ENCODE data around the gene PCNX3.
"Not testable (repeated sequence)": the region's sequence is repeated elsewhere in the genome, so short reads cannot be mapped to it uniquely, and the experiment has no call there.

The PCNX3 gene

DNA sequence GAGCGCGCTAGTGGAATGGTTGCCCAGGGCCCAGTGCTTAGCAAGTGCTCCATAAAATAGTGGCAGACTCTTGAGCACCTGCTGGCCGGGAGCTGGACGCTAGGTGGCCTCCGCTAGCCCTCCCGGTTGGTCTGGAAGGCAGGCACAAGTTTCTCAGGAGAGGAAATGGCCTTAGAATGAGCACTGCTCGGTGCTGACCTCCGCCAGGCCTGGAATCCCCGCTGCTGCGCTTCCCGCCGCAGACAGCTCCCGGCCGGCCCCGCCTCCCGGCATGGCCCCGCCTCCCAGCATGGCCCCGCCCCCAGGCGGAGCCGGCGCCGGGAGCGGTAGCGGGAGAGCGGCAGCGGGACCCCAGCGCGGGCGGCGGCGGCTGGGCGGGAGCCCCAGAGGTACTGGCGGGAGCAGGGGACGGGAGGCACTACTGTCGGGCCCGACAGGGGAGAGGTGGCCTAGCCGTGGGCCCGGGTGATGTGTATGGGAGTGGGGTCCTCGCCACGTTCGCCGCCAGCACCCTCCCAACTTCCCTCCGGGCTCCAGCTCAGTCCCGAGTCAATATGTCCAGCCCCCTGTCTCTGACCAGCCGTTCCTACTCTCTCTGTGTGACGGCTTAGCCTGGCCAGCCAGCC is 22.3 kb downstream of the PCNX3 start, which contains the start of gene SIPA1:
Gene SIPA1 (plus strand): TSS at position 308 of the 626 bp plus-strand sequence. CDS start 2,821 bp downstream, outside the sequence.
- TF ChIP-seq, protein P1, sequence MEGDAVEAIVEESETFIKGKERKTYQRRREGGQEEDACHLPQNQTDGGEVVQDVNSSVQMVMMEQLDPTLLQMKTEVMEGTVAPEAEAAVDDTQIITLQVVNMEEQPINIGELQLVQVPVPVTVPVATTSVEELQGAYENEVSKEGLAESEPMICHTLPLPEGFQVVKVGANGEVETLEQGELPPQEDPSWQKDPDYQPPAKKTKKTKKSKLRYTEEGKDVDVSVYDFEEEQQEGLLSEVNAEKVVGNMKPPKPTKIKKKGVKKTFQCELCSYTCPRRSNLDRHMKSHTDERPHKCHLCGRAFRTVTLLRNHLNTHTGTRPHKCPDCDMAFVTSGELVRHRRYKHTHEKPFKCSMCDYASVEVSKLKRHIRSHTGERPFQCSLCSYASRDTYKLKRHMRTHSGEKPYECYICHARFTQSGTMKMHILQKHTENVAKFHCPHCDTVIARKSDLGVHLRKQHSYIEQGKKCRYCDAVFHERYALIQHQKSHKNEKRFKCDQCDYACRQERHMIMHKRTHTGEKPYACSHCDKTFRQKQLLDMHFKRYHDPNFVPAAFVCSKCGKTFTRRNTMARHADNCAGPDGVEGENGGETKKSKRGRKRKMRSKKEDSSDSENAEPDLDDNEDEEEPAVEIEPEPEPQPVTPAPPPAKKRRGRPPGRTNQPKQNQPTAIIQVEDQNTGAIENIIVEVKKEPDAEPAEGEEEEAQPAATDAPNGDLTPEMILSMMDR (conservative IDR thresholded peaks at IDR 0.05; ENCODE audit: low read length): peak; percentile 19; the same call in 1 of the 2 replicates
- no peak for TF ChIP-seq EZH2phosphoT487 (IDR thresholded peaks at IDR 0.05; ENCODE audit: borderline replicate concordance)
- Histone ChIP-seq H3F3A (ENCODE audit: low read depth) (no peaks in the 10 kb centered on the region), H3K4me3 (ENCODE audit: low read length, poor library complexity, severe bottlenecking) (peak within 1 kb of the TSS; percentile 83), H2AFZ (ENCODE audit: low read length) (peak within 1 kb of the TSS; percentile 50; the same call in 1 of the 2 replicates), H3K4me1 (ENCODE audit: insufficient read depth, low read length, poor library complexity, severe bottlenecking) (peaks cover 37% of the 10 kb centered on the region), H4K20me1 (ENCODE audit: insufficient read depth, low read length, poor library complexity, severe bottlenecking) (no peaks in the 10 kb centered on the region), H3K36me3 (ENCODE audit: insufficient read depth, low read length) (peaks cover 28% of the 10 kb centered on the region; the same call in 1 of the 2 replicates), H3K9ac (ENCODE audit: low read depth, low read length, poor library complexity, severe bottlenecking) (peak within 1 kb of the TSS; percentile 76), H3K4me2 (ENCODE audit: low read depth, low read length, poor library complexity, severe bottlenecking) (peak within 1 kb of the TSS; percentile 80), H3K79me2 (ENCODE audit: insufficient read depth, low read length) (peaks cover 20% of the 10 kb centered on the region; the same call in 1 of the 2 replicates), H3K27me3 (ENCODE audit: insufficient read depth, low read length, poor library complexity, severe bottlenecking) (no peaks in the 10 kb centered on the region), H3K9me3 (ENCODE audit: insufficient read depth, low read depth, low read length) (no peaks in the 10 kb centered on the region), H3K9me2 (replicated peaks; ENCODE audit: low read depth, low read length) (no peaks in the 10 kb centered on the region)

DNA sequence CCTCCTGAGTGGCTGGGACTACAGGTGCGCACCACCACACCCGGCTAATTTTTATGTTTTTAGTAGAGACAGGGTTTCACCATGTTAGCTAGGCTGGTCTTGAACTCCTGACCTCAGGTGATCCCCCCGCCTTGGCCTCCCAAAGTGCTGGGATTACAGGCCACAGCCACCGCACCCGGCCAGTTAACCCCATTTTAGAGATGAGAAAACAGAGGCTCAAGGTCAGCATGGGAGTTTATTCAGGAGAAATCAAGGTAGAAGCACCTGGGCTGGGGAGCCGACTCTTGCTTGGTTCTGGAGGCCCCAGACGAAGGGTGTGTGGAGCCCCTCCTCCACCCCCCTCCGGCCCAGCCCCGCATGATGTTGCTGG is 23.6 kb downstream of the PCNX3 start:
- Histone ChIP-seq H3K4me1 (ENCODE audit: insufficient read depth, low read length, poor library complexity, severe bottlenecking) (peaks cover 29% of the 10 kb centered on the region), H3K79me2 (ENCODE audit: insufficient read depth, low read length) (peaks cover 20% of the 10 kb centered on the region; the same call in 1 of the 2 replicates), H3K4me2 (ENCODE audit: low read depth, low read length, poor library complexity, severe bottlenecking) (peak overlapping the region; percentile 80), H3K4me3 (ENCODE audit: low read length, poor library complexity, severe bottlenecking) (peak overlapping the region; percentile 83), H3K36me3 (ENCODE audit: insufficient read depth, low read length) (peaks cover 27% of the 10 kb centered on the region; the same call in 1 of the 2 replicates), H3K9ac (ENCODE audit: low read depth, low read length, poor library complexity, severe bottlenecking) (peak overlapping the region; percentile 74)
- H3K9me3 ChIP-seq (ENCODE audit: insufficient read depth, low read depth, low read length); H2AFZ ChIP-seq (ENCODE audit: low read length); H3K27me3 ChIP-seq (ENCODE audit: insufficient read depth, low read length, poor library complexity, severe bottlenecking); H4K20me1 ChIP-seq (ENCODE audit: insufficient read depth, low read length, poor library complexity, severe bottlenecking); H3F3A ChIP-seq (ENCODE audit: low read depth); H3K9me2 ChIP-seq (replicated peaks; ENCODE audit: low read depth, low read length): not testable (repeated sequence)

DNA sequence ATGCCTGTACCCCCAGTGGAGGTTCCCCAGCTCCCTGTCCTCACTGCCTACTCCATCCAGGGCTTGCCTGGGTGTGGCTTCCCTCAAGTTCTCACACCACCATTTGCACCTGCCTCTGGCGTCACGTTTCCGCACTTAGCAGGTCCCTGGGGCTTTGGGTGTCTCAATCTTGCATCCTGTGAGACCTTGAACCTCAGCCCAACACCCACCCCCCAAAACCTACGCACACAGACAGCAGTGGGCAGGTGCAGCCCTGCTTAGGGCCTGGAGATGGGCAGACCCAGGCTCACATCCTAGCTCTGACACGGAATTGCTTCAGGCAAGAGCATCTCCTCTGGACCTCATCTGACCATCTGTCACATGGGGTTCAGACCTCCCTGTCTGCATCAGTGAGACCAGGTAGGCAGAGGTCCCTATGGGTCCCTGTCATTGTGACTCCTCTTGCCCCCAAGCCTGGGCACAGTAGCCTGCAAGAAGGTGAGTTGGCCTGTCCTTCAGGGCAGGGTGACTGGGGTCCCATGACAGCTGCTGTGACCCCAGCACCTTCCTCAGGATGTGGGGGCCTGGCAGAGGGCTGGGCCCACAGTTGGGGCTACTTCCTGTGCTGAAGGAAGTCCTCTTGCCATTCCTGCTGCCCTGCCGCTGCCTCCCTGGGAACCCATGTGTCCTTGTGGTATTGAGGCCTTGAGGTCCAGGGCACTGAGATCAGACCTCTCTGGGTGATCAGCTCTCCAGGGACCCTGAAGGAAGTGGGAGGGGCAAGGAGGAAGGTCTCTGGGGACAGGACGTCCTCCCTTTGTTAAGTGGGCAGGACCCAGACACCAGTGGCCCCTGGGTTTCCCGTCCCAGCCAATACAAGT is 24.3 kb downstream of the PCNX3 start:
- H3K27me3 ChIP-seq (ENCODE audit: insufficient read depth, low read length, poor library complexity, severe bottlenecking): no peaks in the 10 kb centered on the region
- no peaks in the 10 kb centered on the region for H3K9me2 ChIP-seq (replicated peaks; ENCODE audit: low read depth, low read length)
- peak overlapping the region; percentile 80 for H3K4me2 ChIP-seq (ENCODE audit: low read depth, low read length, poor library complexity, severe bottlenecking)
- peak overlapping the region; percentile 74 for H3K9ac ChIP-seq (ENCODE audit: low read depth, low read length, poor library complexity, severe bottlenecking)
- H3K36me3 ChIP-seq (ENCODE audit: insufficient read depth, low read length): peaks cover 21% of the 10 kb centered on the region; the same call in 1 of the 2 replicates
- H3K9me3 ChIP-seq (ENCODE audit: insufficient read depth, low read depth, low read length): no peaks in the 10 kb centered on the region
- peaks cover 20% of the 10 kb centered on the region; the same call in 1 of the 2 replicates for H3K79me2 ChIP-seq (ENCODE audit: insufficient read depth, low read length)
- H3F3A ChIP-seq (ENCODE audit: low read depth): no peaks in the 10 kb centered on the region
- H4K20me1 ChIP-seq (ENCODE audit: insufficient read depth, low read length, poor library complexity, severe bottlenecking): no peaks in the 10 kb centered on the region
- peak overlapping the region; percentile 83 for H3K4me3 ChIP-seq (ENCODE audit: low read length, poor library complexity, severe bottlenecking)
- peaks cover 29% of the 10 kb centered on the region for H3K4me1 ChIP-seq (ENCODE audit: insufficient read depth, low read length, poor library complexity, severe bottlenecking)
- TF ChIP-seq, protein P1 (conservative IDR thresholded peaks at IDR 0.05; ENCODE audit: low read length): no peak
- no peak for TF ChIP-seq EZH2phosphoT487 (IDR thresholded peaks at IDR 0.05; ENCODE audit: borderline replicate concordance)
- H2AFZ ChIP-seq (ENCODE audit: low read length): no peak overlapping the region
